H1 (cell line): Measurements from ENCODE around the gene MAP2K7. TPM values are rescaled to one million over a fixed set of nuclear protein-coding genes. Genes with fewer than 3 reads are reported as not detected.
A peak's percentile ranks its signal among the peaks of the same experiment; 100 is the strongest.

Experiments
- ATF2 ChIP-seq: IDR thresholded peaks from 2 replicates; pipeline ENCODE4 v1.6.1; 2012; ENCODE audit warnings: low read length, inconsistent platforms
- ATF3 ChIP-seq: IDR thresholded peaks from 2 replicates; pipeline ENCODE4 v1.6.1; 2011; ENCODE audit warnings: low read depth, mild to moderate bottlenecking, low read length; ENCODE audit not compliant: insufficient read depth
- BACH1 ChIP-seq: IDR thresholded peaks from 2 replicates; pipeline ENCODE4 v1.6.1; 2012; ENCODE audit warnings: low read length, improper control_type of control experiment
- CHD2 ChIP-seq: IDR thresholded peaks from 2 replicates; pipeline ENCODE4 v1.6.1; 2012; ENCODE audit warnings: low read length, improper control_type of control experiment
- CTBP2 ChIP-seq: IDR thresholded peaks from 2 replicates; pipeline ENCODE4 v1.7.0; 2011; ENCODE audit warnings: borderline replicate concordance, mild to moderate bottlenecking, moderate library complexity, mixed read lengths, low read length; ENCODE audit not compliant: insufficient read depth, insufficient read length
- EP300 ChIP-seq, 2 experiments: IDR thresholded peaks; 1 replicate in 1 of 2; 2 replicates in 1 of 2; pipeline ENCODE4 v1.6.1; 2011 to 2012; ENCODE audit warnings: low read depth in 2 of 2, low read length in 2 of 2, mild to moderate bottlenecking in 2 of 2, borderline replicate concordance in 1 of 2, inconsistent platforms in 1 of 2, moderate library complexity in 1 of 2
- HDAC2 ChIP-seq, 2 experiments: fragments of 300-600 bp in 1 of 2; sonication (generic) in 1 of 2; IDR thresholded peaks; 2 replicates each; pipeline ENCODE4 v1.6.1; 2011 to 2012; ENCODE audit warnings: low read depth in 2 of 2, low read length in 2 of 2, mild to moderate bottlenecking in 2 of 2, moderate library complexity in 2 of 2, borderline replicate concordance in 1 of 2, inconsistent platforms in 1 of 2
- HDAC6 ChIP-seq: IDR thresholded peaks from one replicate; pipeline ENCODE4 v1.7.1; 2012; ENCODE audit warnings: low read depth, mild to moderate bottlenecking, inconsistent platforms, low read length, moderate library complexity
- POLR2AphosphoS5 ChIP-seq: IDR thresholded peaks from 2 replicates; pipeline ENCODE4 v1.6.1; 2011; ENCODE audit warnings: low read depth, low read length
- RXRA ChIP-seq: IDR thresholded peaks from 2 replicates; pipeline ENCODE4 v1.6.1; 2011; ENCODE audit warnings: low read depth, mild to moderate bottlenecking, low read length, moderate library complexity; ENCODE audit not compliant: insufficient read depth
- SAP30 ChIP-seq: fragments of 300-600 bp; sonication (generic); IDR thresholded peaks from 2 replicates; pipeline ENCODE4 v1.7.1; 2012; ENCODE audit warnings: low read length, moderate library complexity, mild to moderate bottlenecking, inconsistent platforms; ENCODE audit not compliant: insufficient read depth, insufficient replicate concordance
- TCF12 ChIP-seq: IDR thresholded peaks from 2 replicates; pipeline ENCODE4 v1.6.1; 2011; ENCODE audit warnings: low read depth, mild to moderate bottlenecking, low read length
- USF2 ChIP-seq: IDR thresholded peaks from 2 replicates; pipeline ENCODE4 v1.6.1; 2011; ENCODE audit warnings: low read length, improper control_type of control experiment
- polyA plus RNA-seq, 7 experiments: library from polyadenylated mRNA; depleted of rRNA in 3 of 7; stranded (reverse) in 5 of 7; unstranded in 2 of 7; fragments of >200 nt in 5 of 7; fragments of 200-250 nt in 2 of 7; gene quantifications; 1 replicate in 5 of 7; 2 replicates in 1 of 7; 4 replicates in 1 of 7; pipeline versions ENCODE4 v1.2.1 to v1.2.3, GENCODE V29; 2011 to 2013; ENCODE audit warnings: missing spikeins in 2 of 7, mixed read lengths in 2 of 7
- total RNA-seq: library from RNA; stranded (reverse); fragmentation: NEBNext Ultra II Directional; extraction: Animal tissue kit (Norgen Biotek cat#: 25700); gene quantifications from 2 replicates; pipeline ENCODE4 v1.2.1, GENCODE V29; 2021
- TF ChIP-seq, protein P1 (sequence below), 3 experiments: IDR thresholded peaks; 1 replicate in 2 of 3; 2 replicates in 1 of 3; pipeline versions ENCODE4 v1.5.1 to v1.6.1; 2011; ENCODE audit warnings: low read length in 3 of 3, mild to moderate bottlenecking in 3 of 3, inconsistent platforms in 2 of 3, low read depth in 1 of 3, moderate library complexity in 1 of 3; ENCODE audit not compliant: insufficient read depth in 1 of 3; ENCODE audit errors: control extremely low read depth in 1 of 3

MAP2K7 gene
- total and polyA plus RNA-seq, 2 of the 8 experiments (the other 6 are each of a cell fraction or from before 2014, with no cell fraction given): 8.9 to 38.3 TPM

DNA sequence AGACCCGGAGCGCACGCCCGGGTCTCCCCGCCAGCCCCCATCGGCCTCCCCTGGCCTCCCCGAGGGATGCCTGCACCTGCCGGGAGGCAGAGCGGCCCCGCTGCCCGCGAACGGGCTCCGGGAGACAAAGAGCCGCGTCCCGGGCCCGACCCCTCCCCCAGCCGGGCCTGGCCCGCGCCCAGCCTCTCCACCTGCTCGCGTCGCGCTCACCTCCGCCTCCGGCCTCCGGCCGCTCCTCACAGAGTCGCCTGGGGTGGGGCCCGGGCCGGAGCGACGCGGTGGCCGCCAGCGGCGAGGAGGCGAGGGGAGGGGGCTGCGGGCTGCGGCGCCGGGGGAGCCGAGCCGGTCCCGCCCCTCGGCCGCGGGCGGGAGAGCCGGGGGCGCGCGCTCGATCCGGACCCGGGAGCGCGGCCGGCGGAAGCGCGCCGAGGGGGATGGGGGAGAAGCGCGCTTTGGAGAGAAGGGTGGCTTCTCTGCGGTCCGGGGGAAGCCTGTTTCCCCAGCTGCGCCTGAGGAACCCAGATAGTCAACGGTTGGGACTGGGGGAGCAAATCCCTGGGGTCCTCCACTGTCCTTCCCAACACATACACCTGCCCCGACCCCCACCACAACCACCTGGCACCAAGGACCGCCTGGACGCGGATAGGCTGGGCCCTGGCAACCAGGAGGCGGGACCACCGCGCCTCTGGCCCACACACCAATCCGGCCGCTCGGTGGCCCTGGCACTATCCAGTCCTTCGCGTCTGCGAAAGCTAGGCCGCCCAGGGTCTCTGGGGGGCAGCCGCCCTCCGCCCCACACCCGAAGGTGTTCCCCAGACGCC lies 29.4 kb upstream of the MAP2K7 start, which contains the start of gene PRR36 (continued):
- TF ChIP-seq RXRA (no peak), TCF12 (0 out of 2 replicates have a peak, but pooled peaks have one; percentile 19), EP300 (IDR thresholded peaks at IDR 0.05; ENCODE audit: borderline replicate concordance in 1 of 2, low read depth in 2 of 2, low read length in 2 of 2) (no peak), ATF2 (peak; percentile 63; the same call in 1 of the 2 replicates), BACH1 (no peak), USF2 (no peak), HDAC2 (IDR thresholded peaks at IDR 0.05; ENCODE audit: borderline replicate concordance in 1 of 2, low read depth in 2 of 2, low read length in 2 of 2) (no peak), ATF3 (no peak), HDAC6 (no peak), POLR2AphosphoS5 (no peak), SAP30 (no peak), CHD2 (peak; percentile 68), CTBP2 (no peak)
- TF ChIP-seq, protein P1, sequence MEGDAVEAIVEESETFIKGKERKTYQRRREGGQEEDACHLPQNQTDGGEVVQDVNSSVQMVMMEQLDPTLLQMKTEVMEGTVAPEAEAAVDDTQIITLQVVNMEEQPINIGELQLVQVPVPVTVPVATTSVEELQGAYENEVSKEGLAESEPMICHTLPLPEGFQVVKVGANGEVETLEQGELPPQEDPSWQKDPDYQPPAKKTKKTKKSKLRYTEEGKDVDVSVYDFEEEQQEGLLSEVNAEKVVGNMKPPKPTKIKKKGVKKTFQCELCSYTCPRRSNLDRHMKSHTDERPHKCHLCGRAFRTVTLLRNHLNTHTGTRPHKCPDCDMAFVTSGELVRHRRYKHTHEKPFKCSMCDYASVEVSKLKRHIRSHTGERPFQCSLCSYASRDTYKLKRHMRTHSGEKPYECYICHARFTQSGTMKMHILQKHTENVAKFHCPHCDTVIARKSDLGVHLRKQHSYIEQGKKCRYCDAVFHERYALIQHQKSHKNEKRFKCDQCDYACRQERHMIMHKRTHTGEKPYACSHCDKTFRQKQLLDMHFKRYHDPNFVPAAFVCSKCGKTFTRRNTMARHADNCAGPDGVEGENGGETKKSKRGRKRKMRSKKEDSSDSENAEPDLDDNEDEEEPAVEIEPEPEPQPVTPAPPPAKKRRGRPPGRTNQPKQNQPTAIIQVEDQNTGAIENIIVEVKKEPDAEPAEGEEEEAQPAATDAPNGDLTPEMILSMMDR (IDR thresholded peaks at IDR 0.05; ENCODE audit: control extremely low read depth in 1 of 3, insufficient read depth in 1 of 3, low read depth in 1 of 3, low read length in 3 of 3): no peak; a peak in 1 of 4 replicates
